Loucy (cell line): ENCODE measurements around the gene NPPC.

ENCODE experiments used
- CTCF ChIP-seq: fragments of 200-600 bp; sonication (generic); conservative IDR thresholded peaks from 2 replicates; pipeline ENCODE4 v1.5.1; 2014; ENCODE audit warnings: mild to moderate bottlenecking, antibody characterized with exemption, low read length
- EZH2phosphoT487 ChIP-seq: fragments of 200-600 bp; IDR thresholded peaks from 2 replicates; pipeline ENCODE4 v1.6.1; 2018; ENCODE audit warnings: antibody characterized with exemption, mild to moderate bottlenecking, moderate library complexity, borderline replicate concordance

- TF ChIP-seq EZH2phosphoT487 (no peak), CTCF (peak; percentile 25; the same call in 1 of the 2 replicates)
Measured at GRCh38 chr2:231900972-231901371, 25.2 kb downstream of the NPPC start.
